Natural killer cell (primary cell): ENCODE results near the gene MAP2K6. TPM values are rescaled to one million over a fixed set of nuclear protein-coding genes. Genes with fewer than 3 reads are reported as not detected.

ENCODE experiments used
- ATAC-seq, 3 donors: fragments of 150-1000 bp in 2 of 3; fragments of 200-7000 bp in 1 of 3; cut with Tn5 transposase; 1 replicate in 1 of 3; 2 replicates in 2 of 3; pipeline ENCODE4 v1.10.0; 2021; ENCODE audit warnings: mild to moderate bottlenecking in 2 of 3, moderate library complexity in 2 of 3
- DNase-seq, 2 donors: peaks; one replicate each; pipeline versions ENCODE4 v3.0.0 to v3.0.0-alpha.2; 2013 to 2021; ENCODE audit warnings: mixed read lengths in 1 of 2
- H3K27ac ChIP-seq: one replicate; pipeline ENCODE4 v1.5.1; 2013; ENCODE audit warnings: mild to moderate bottlenecking, low read length
- H3K27me3 ChIP-seq: one replicate; pipeline ENCODE4 v1.6.1; 2013; ENCODE audit warnings: low read length; ENCODE audit not compliant: control insufficient read depth, insufficient read depth
- H3K36me3 ChIP-seq: one replicate; pipeline ENCODE4 v1.6.1; 2013; ENCODE audit warnings: low read length; ENCODE audit not compliant: control insufficient read depth, insufficient read depth
- H3K4me1 ChIP-seq: one replicate; pipeline ENCODE4 v1.6.1; 2013; ENCODE audit warnings: low read length; ENCODE audit not compliant: control insufficient read depth, insufficient read depth
- H3K4me3 ChIP-seq: one replicate; pipeline ENCODE4 v1.5.1; 2013; ENCODE audit warnings: low read length
- H3K9me3 ChIP-seq: one replicate; pipeline ENCODE4 v1.6.1; 2013; ENCODE audit warnings: low read length; ENCODE audit not compliant: control insufficient read depth, insufficient read depth
- H3K27ac Mint-ChIP-seq, 2 donors: one replicate each; pipeline ENCODE4 v1.8.0; 2022; ENCODE audit warnings: mild to moderate bottlenecking in 2 of 2, mixed read lengths in 2 of 2, moderate library complexity in 1 of 2
- H3K27me3 Mint-ChIP-seq, 2 donors: one replicate each; pipeline ENCODE4 v1.8.0; 2022; ENCODE audit warnings: low read depth in 2 of 2, mixed read lengths in 2 of 2
- H3K36me3 Mint-ChIP-seq: one replicate; pipeline ENCODE4 v1.8.0; 2022; ENCODE audit warnings: mixed read lengths
- H3K4me1 Mint-ChIP-seq, 2 donors: one replicate each; pipeline ENCODE4 v1.8.0; 2022; ENCODE audit warnings: mixed read lengths in 2 of 2
- H3K4me3 Mint-ChIP-seq: one replicate; pipeline ENCODE4 v1.8.0; 2022; ENCODE audit warnings: mild to moderate bottlenecking, moderate library complexity, mixed read lengths
- H3K9me3 Mint-ChIP-seq, 2 donors: one replicate each; pipeline ENCODE4 v1.8.0; 2022; ENCODE audit warnings: mixed read lengths in 2 of 2
- CTCF ChIP-seq: fragments of 200-600 bp; IDR thresholded peaks from one replicate; pipeline ENCODE4 v1.8.0; 2022; ENCODE audit warnings: antibody characterized with exemption
- WGBS: methylation state at CpG from one replicate; pipeline ENCODE4 v1.1.7; 2013; ENCODE audit warnings: missing lambda C conversion rate; ENCODE audit not compliant: insufficient coverage; 5-methylcytosine and 5-hydroxymethylcytosine counted together
- intact Hi-C: fragments of 100-400 bp; cut with micrococcal nuclease; formaldehyde crosslinking; loops from one replicate; pipeline ENCODE4 v1.14.2; 2022
- total RNA-seq, 4 donors: library from RNA; stranded (reverse); fragments of 120-200 nt in 1 of 4; gene quantifications; one replicate each; pipeline versions ENCODE4 v1.2.3 to v1.2.4, GENCODE V29; 2013 to 2022

The MAP2K6 gene
- total RNA-seq, 3 donors from 2014 or later (not counting 1 experiment from before 2014, with no cell fraction given) = 11.8 to 16.9 (median 14.0) TPM

GRCh38 chr17:69451416-69452394, 37.2 kb downstream of the MAP2K6 start:
- no peaks in the 10 kb centered on the region for H3K27me3 ChIP-seq
- H3K9me3 ChIP-seq = no peaks in the 10 kb centered on the region
- H3K4me3 Mint-ChIP-seq = no peak overlapping the region
- DNase-seq = no peak
- H3K36me3 Mint-ChIP-seq = no peaks in the 10 kb centered on the region
- peaks cover 23 to 24% of the 10 kb centered on the region in 2 donors for H3K4me1 Mint-ChIP-seq
- H3K27ac Mint-ChIP-seq = peak overlapping the region in 1 of 2 donors; percentile 9
- intact Hi-C loops = no loop called here
- no peak for ATAC-seq
- H3K9me3 Mint-ChIP-seq = no peaks in the 10 kb centered on the region
- H3K4me3 ChIP-seq = no peak overlapping the region
- 92% methylated on average over 8 of the region's 8 CpGs for WGBS
- H3K4me1 ChIP-seq = no peaks in the 10 kb centered on the region
- no peak for TF ChIP-seq CTCF
- H3K27ac ChIP-seq = no peak overlapping the region
- no peaks in the 10 kb centered on the region for H3K27me3 Mint-ChIP-seq
- H3K36me3 ChIP-seq = no peaks in the 10 kb centered on the region

DNA sequence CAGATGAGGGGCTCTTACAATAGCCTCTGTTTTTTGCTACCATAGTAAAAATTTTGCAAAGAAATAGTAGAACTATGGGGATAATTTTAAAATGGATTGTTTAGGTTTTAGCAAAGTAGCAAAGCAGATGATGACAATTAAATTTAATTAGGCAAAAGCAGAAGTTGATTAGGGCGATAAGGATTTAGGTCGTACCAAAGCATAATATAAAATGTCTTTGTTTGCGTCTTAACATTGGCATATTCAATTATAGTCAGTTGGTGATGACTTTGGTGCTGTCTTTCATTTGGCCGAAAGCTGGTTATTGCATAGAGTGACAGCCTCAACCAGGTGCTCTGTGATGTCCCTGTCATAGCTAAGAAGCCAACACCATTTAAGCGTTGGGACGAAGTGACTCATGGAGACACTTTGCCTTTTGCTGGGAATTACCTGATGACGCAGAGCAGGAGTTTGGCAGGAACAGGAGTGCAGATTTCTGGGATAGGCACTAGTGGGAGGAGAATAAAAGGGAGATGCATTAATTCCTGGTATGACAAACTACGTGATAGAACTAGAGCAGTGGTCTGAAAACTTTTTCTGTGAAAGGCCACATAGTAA, 38.3 kb downstream of the MAP2K6 start:
- Mint-ChIP-seq H3K27me3 (no peaks in the 10 kb centered on the region), H3K4me1 (peaks cover 25 to 33% of the 10 kb centered on the region in 2 donors), H3K27ac (no peak overlapping the region), H3K9me3 (no peaks in the 10 kb centered on the region), H3K4me3 (no peak overlapping the region), H3K36me3 (no peaks in the 10 kb centered on the region)
- Histone ChIP-seq H3K4me3 (no peak overlapping the region), H3K9me3 (no peaks in the 10 kb centered on the region), H3K27me3 (no peaks in the 10 kb centered on the region), H3K27ac (no peak overlapping the region), H3K36me3 (no peaks in the 10 kb centered on the region), H3K4me1 (no peaks in the 10 kb centered on the region)
- over 99% methylated on average over 8 of the region's 8 CpGs for WGBS
- intact Hi-C loops = no loop called here
- TF ChIP-seq CTCF = no peak
- DNase-seq (no peak), ATAC-seq (no peak)

GRCh38 chr17:69454051-69454450, 39.6 kb downstream of the MAP2K6 start:
- H3K4me1 ChIP-seq = no peaks in the 10 kb centered on the region
- WGBS = 75% methylated on average over 4 of the region's 4 CpGs
- no peaks in the 10 kb centered on the region for H3K9me3 Mint-ChIP-seq
- TF ChIP-seq CTCF = no peak
- H3K36me3 ChIP-seq = no peaks in the 10 kb centered on the region
- intact Hi-C loops = no loop called here
- peaks cover 23 to 39% of the 10 kb centered on the region in 2 donors for H3K4me1 Mint-ChIP-seq
- no peaks in the 10 kb centered on the region for H3K36me3 Mint-ChIP-seq
- H3K9me3 ChIP-seq = no peaks in the 10 kb centered on the region
- H3K27me3 Mint-ChIP-seq = no peaks in the 10 kb centered on the region
- no peak overlapping the region for H3K27ac ChIP-seq
- no peak for DNase-seq
- H3K4me3 ChIP-seq = no peak overlapping the region
- H3K27me3 ChIP-seq = no peaks in the 10 kb centered on the region
- H3K4me3 Mint-ChIP-seq = no peak overlapping the region
- no peak overlapping the region for H3K27ac Mint-ChIP-seq
- ATAC-seq = no peak
